HG03565 (cell line): ENCODE data around the gene ATG16L1.

Experiments
- ATAC-seq: cut with Tn5 transposase; IDR thresholded peaks from one replicate; pipeline ENCODE4 v1.9.1; 2021; ENCODE audit warnings: mild to moderate bottlenecking, moderate library complexity; ENCODE audit not compliant: unreplicated experiment

ATG16L1 gene

GRCh38 chr2:233258211-233258610, 6.7 kb downstream of the ATG16L1 start:
- no peak for ATAC-seq

DNA sequence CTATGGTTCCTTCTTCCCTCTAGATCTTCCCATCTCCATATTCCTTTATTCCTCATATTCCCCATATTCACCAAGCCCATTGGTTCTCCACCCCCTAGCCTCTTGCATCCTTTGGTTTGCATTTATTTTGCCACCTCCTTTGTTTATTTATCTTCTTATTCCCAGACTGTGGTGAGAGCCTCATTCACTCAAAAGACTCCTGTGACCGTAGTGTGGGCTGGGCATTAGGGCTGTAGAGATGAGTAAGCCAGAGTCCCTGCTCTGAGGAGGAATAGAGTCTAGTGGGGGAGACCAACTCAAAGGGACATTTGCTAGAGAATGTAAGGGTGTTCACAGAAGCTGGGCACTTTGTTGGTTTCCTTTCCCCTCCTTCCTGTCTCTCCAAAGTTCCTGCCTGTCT, 8.3 kb downstream of the ATG16L1 start:
- ATAC-seq, result no peak

GRCh38 chr2:233260661-233261060, 9.2 kb downstream of the ATG16L1 start:
- no peak for ATAC-seq

DNA sequence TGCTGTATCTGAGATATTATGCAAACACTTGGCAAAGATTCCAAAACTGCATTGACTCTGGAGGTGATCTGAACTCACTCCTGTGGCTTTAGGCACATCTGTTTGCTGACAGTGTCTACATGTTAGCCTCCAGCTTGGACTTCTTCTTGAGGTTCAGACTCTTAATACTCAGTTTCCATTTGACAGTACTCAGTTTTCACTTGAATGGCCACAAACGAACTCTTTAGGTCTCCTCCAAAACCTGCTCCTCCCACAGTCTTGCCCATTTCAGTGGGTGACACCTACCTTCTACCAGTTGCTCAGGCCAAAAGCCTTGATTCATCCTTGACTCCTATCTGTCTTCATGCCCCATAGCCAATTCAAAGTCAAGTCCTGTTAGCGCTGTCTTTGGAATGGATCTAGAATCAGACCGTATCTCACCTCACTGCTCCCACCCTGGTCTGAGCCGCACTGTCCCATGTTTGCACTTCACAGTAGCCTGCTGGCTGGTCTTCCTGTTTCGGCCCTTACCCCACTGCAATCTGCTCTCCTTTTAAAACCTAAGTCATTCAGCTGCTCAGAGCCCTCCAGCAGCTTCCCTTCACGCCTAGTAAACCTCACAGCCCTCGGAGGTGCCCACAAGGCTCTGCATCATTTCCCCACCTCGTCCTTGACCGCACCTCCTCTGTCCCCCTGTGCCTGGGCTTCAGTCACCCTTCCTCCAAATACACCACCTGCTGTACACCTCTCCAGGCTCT, 10.5 kb downstream of the ATG16L1 start:
- peak; percentile 68 for ATAC-seq

DNA sequence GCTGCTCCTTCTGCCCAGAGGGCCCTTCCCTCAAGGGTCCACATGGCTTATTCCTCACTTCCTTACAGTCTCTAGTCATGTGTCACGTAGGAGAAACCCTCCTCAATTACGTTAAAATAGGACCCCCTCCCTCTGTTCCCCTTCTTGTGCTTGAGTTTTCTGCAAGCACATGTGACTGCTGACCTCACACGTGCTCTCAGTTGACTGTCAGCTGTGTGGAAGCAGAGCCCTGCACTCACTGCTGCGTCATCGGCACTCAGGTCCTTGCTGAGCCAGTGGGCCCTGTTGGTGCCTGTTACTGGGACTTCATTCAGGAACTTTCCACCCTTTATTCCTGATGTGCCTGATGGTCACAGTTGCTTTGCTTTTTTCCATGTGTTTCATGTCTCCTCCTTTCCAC, 11.1 kb downstream of the ATG16L1 start:
- no peak for ATAC-seq

- ATAC-seq, result no peak
Observed at GRCh38 chr2:233263045-233263570, 11.6 kb downstream of the ATG16L1 start.

DNA sequence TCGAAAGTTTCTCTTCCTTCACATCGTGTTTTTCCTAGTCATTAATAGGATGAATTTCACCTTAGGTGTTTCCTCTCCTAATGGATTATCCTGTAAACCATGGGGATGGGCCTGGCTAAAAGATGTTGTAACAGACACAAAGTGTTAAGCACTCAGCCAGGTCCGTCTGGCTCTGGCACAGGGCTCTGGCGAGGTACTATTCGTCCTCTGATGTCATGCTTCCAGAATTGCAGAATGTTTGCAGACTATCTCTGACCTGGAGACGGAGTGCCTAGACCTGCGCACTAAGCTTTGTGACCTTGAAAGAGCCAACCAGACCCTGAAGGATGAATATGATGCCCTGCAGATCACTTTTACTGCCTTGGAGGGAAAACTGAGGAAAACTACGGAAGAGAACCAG, 13.2 kb downstream of the ATG16L1 start:
- no peak for ATAC-seq

DNA sequence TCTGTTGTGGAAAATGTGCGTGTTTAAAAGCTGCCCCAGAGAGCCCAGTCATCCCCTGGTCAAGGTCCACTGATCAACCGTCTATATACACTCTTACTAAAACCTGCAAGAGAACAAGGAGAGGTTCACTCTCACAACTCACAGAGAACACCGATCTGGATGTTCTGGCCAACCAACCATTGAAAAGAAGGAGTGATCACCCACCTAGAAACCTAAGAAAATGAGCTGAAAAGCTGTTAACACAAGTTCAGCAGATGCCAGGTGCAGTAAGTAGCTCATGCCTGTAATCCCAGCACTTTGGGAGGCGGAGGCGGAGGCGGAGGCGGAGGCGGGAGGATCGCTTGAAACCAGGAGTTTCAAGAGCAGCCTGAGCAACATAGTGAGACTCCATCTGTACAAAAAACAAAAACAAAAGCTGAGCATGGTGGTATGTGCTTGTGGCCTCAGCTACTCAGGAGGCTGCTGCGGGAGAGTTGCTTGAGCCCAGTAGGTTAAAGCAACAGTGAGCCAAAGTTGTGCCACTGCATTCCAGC, 14.5 kb downstream of the ATG16L1 start:
- no peak for ATAC-seq

GRCh38 chr2:233266481-233266880, 15.0 kb downstream of the ATG16L1 start:
- no peak for ATAC-seq

DNA sequence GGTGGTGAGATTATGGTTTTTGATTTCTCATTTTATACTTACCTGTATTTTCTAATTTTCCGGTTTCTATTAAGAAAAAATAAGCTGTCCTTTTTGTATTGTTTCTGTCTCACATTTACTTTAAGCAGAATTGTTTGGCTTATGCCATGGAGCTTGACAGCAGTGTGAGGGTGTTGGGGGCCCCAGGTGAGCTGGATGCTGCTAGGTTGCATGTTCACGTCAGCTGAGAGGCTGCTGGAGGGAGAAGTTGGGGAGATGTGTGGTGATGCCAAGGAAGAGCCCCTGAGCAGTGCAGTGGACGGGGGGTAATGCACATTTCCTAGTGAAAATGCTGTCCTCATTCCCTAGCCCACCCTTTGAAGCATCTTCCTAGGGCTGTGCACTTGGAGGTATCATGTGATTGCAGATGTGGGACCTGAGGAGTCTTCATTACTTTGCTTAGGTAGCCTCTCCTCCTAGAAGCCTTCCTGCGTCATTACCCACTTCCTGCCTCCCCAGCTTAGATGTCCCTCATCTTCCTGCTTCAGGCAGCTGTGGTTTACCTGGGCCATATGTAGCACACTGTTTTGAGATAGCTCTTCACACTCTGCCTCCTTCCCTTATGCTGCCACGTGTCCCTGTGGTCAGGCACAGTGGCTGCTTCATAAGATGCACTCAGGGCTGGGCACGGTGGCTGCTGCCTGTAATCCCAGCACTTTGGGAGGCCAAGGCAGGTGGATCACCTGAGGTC, 16.2 kb downstream of the ATG16L1 start:
- ATAC-seq, result peak; percentile 80

DNA sequence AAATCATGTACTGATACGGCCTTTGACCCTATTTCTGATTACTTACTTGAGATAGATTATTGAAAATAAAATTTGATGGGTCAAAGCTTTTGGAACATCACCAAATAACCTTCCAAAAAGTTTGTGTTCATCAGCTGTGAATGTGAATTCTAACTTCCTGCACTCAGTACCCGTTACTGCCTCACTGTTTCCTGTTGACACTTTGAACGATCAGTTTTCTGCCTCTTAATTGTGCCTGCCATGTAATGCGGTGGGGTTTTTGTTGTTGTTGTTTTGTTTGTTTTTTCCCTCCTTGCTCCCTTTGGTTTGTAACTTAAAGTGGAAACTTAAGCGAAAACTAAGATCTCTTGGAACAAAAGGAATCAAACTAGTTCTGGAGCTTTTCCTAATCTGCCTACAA, 18.9 kb downstream of the ATG16L1 start:
- ATAC-seq, result no peak

GRCh38 chr2:233270951-233271350, 19.5 kb downstream of the ATG16L1 start:
- ATAC-seq, result no peak

DNA sequence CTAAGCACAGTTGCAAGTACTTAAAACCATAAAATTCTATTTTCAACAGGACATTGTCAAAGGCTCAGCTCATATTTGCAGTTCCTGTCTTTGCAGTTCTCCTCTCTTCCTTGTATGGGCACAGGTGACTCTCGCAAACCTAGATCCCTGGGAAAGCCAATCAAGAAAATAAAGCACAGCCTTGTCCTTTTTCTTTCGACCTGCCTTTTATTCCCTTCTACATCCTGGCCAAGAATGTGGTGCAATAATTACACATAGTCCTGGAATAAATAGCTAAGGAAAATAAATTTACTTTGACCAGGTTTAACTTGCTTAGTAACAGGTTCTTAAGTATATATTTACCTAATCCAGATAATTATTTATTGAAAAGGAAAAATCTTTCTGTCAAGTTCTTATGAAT, 20.2 kb downstream of the ATG16L1 start:
- no peak for ATAC-seq

DNA sequence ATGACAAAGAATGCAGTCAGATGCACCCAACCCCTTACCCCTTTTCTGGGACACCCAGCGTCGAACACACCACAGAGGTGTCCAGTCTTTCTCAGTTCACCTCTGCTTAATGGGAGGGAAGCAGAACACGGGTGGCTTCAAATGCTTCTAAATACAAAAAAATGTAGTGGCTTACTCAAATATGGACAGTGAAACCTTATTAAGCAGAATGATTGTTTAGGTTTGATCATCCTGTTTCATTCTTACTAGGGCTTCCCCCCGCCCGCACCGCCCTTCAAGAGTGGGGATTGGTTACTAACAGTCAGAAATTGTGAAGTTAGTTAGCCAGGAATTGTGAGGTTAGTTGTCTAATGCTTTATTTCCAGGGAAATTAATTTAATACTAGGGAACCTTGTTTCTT, 21.6 kb downstream of the ATG16L1 start:
- ATAC-seq, result no peak

- ATAC-seq, result no peak
Observed at GRCh38 chr2:233275223-233275622, 23.8 kb downstream of the ATG16L1 start.

- no peak for ATAC-seq
Observed at GRCh38 chr2:233278921-233279320, 27.4 kb downstream of the ATG16L1 start.

DNA sequence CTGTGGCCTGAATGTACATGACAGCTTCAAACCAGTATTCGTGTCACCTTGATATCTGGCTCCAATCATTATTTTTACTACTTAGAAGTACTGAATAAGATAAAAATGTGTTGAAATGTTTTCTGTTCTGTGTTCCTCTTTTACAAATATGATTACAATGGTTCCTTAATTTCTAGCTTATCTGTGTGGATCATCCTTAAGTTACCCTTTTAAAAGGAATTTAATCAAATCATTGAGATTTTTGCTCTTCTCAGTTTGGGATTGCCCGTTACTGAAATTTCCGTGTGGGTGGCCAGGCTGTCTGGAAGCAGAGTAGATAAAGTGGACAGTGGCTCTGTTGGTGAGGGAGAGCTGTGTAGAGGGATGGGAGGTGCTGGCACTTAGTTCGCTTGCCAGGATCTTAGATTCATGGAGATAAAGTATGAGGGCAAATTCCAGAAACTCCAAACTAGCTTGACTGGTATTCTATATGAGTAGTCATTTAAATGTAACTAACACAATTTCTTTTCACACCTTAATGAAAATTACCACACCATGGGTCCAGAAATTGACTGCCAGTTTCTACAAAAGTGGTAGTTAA, 28.7 kb downstream of the ATG16L1 start:
- ATAC-seq, result no peak

- ATAC-seq, result no peak
Observed at GRCh38 chr2:233281553-233281952, 30.1 kb downstream of the ATG16L1 start.

- no peak for ATAC-seq
Observed at GRCh38 chr2:233281992-233282603, 30.6 kb downstream of the ATG16L1 start.

- no peak for ATAC-seq
Observed at GRCh38 chr2:233285921-233286320, 34.4 kb downstream of the ATG16L1 start.

DNA sequence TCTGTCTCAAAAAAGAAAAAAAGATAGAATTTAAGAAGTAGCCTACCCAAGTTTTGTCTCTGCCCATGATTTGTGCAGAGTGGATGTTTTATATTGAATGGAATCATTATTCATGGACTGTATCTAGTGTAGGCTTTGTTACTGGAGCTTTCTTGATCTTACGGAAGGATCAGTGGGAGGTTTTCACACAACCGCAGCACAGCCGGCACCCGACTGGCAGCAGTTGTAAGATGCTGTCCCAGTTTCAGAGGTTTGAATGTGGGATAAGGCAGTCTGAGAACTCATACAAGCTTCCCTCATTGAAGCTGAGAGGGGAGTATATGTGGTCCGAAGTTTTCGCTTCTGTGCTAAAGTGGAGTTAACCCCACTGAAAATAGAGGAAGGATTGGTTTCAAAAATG, 36.4 kb downstream of the ATG16L1 start:
- no peak for ATAC-seq
